Glutamatergic neuron (in vitro differentiated cells): ENCODE results near the gene C17orf50. TPM values are rescaled to one million over a fixed set of nuclear protein-coding genes. Genes with fewer than 3 reads are reported as not detected.
A peak's percentile ranks its signal among the peaks of the same experiment; 100 is the strongest.

ENCODE experiments used
- DNase-seq: peaks from one replicate; pipeline ENCODE4 v3.0.0; 2022
- H3K27ac Mint-ChIP-seq: one replicate; pipeline ENCODE4 v1.8.0; 2020; ENCODE audit warnings: mild to moderate bottlenecking, mixed read lengths, inconsistent platforms; ENCODE audit not compliant: unreplicated experiment
- H3K27me3 Mint-ChIP-seq: one replicate; pipeline ENCODE4 v1.8.0; 2020; ENCODE audit warnings: mild to moderate bottlenecking, moderate library complexity, mixed read lengths, inconsistent platforms; ENCODE audit not compliant: unreplicated experiment
- H3K36me3 Mint-ChIP-seq: one replicate; pipeline ENCODE4 v1.8.0; 2020; ENCODE audit warnings: mild to moderate bottlenecking, mixed read lengths, inconsistent platforms; ENCODE audit not compliant: unreplicated experiment
- H3K4me1 Mint-ChIP-seq: one replicate; pipeline ENCODE4 v1.8.0; 2020; ENCODE audit warnings: mild to moderate bottlenecking, low read depth, mixed read lengths, inconsistent platforms; ENCODE audit not compliant: unreplicated experiment
- H3K4me3 Mint-ChIP-seq: one replicate; pipeline ENCODE4 v1.8.0; 2020; ENCODE audit warnings: mild to moderate bottlenecking, mixed read lengths, inconsistent platforms; ENCODE audit not compliant: unreplicated experiment
- H3K9me3 Mint-ChIP-seq: one replicate; pipeline ENCODE4 v1.8.0; 2020; ENCODE audit warnings: mild to moderate bottlenecking, moderate library complexity, mixed read lengths, inconsistent platforms; ENCODE audit not compliant: unreplicated experiment
- total RNA-seq: library from RNA; stranded (reverse); fragmentation: NEBNext Ultra II Directional; extraction: Animal tissue kit (Norgen Biotek cat#: 25700); gene quantifications from one replicate; pipeline ENCODE4 v1.2.1, GENCODE V29; 2021; ENCODE audit not compliant: unreplicated experiment
- TF ChIP-seq, protein P1 (sequence below): fragments of 200-600 bp; sonication (generic); IDR thresholded peaks from one replicate; pipeline ENCODE4 v1.5.0; 2021; ENCODE audit not compliant: partially characterized antibody, unreplicated experiment

Gene C17orf50
- total RNA-seq, 1 donor from 2014 or later = not detected

DNA sequence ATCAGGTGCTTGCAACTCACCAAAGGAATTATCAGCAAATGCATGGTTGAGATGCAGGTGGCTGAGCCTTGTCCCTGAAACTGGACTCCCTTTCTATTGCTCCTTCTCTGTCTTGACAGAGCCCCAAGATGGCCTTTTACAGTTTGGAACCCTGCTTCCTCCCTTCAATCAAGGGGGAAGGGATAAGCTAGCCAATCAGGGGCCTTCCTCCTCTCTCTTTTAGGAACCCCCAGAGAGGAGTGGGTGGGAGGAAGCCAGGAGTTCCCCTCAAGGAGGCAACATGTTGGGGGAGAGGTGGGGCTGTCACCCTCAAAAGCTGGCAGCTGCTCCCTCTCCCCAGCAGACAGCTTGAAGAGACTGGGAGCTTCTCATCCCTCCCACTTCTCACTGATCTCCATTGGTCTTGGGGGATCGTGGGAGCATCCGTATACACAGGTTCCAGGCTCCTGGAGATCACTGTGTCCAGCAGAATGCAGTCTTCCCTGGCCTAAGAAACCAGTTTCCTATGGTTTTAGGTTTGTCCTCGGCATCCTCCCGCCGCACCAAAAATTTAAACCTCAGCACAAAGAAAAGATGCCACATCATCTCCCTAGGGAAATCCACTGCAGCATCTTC lies 22.1 kb upstream of the C17orf50 start:
- H3K27me3 Mint-ChIP-seq = peaks cover 11% of the 10 kb centered on the region
- H3K9me3 Mint-ChIP-seq = peaks cover 10% of the 10 kb centered on the region
- no peak overlapping the region for H3K4me3 Mint-ChIP-seq
- TF ChIP-seq, protein P1, sequence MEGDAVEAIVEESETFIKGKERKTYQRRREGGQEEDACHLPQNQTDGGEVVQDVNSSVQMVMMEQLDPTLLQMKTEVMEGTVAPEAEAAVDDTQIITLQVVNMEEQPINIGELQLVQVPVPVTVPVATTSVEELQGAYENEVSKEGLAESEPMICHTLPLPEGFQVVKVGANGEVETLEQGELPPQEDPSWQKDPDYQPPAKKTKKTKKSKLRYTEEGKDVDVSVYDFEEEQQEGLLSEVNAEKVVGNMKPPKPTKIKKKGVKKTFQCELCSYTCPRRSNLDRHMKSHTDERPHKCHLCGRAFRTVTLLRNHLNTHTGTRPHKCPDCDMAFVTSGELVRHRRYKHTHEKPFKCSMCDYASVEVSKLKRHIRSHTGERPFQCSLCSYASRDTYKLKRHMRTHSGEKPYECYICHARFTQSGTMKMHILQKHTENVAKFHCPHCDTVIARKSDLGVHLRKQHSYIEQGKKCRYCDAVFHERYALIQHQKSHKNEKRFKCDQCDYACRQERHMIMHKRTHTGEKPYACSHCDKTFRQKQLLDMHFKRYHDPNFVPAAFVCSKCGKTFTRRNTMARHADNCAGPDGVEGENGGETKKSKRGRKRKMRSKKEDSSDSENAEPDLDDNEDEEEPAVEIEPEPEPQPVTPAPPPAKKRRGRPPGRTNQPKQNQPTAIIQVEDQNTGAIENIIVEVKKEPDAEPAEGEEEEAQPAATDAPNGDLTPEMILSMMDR = no peak
- H3K4me1 Mint-ChIP-seq = no peaks in the 10 kb centered on the region
- no peak overlapping the region for H3K27ac Mint-ChIP-seq
- H3K36me3 Mint-ChIP-seq = peaks cover 5% of the 10 kb centered on the region
- DNase-seq = no peak

DNA sequence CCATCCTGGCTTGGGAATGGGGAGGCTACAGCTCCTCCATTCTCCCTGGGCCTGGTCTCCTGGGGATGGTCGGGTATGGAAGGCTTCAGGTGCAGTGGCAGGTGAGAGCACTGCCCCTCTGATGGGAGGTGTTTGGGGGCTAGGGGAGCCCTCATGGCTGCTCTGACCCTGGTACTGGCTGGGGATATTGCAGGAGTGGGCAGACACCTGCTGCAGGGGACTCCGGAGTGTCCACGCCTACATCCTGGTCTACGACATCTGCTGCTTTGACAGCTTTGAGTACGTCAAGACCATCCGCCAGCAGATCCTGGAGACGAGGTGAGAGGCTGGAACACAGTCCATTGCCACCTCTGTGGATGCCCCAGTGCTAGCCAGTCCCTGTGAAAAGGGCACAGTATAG lies 20.5 kb upstream of the C17orf50 start:
- Mint-ChIP-seq H3K27ac (no peak overlapping the region), H3K4me3 (no peak overlapping the region), H3K36me3 (peaks cover 5% of the 10 kb centered on the region), H3K4me1 (no peaks in the 10 kb centered on the region), H3K27me3 (peaks cover 15% of the 10 kb centered on the region), H3K9me3 (peaks cover 8% of the 10 kb centered on the region)
- TF ChIP-seq, protein P1 = no peak
- DNase-seq = no peak

- DNase-seq = peak; percentile 52
- Mint-ChIP-seq H3K36me3 (peaks cover 5% of the 10 kb centered on the region), H3K4me3 (peak overlapping the region; percentile 82), H3K27ac (no peak overlapping the region), H3K27me3 (peaks cover 15% of the 10 kb centered on the region), H3K4me1 (no peaks in the 10 kb centered on the region), H3K9me3 (peaks cover 8% of the 10 kb centered on the region)
- TF ChIP-seq, protein P1 = no peak
Measured at GRCh38 chr17:35740997-35741931, 19.4 kb upstream of the C17orf50 start.

GRCh38 chr17:35742496-35742895 lies 18.2 kb upstream of the C17orf50 start:
- H3K4me3 Mint-ChIP-seq = no peak overlapping the region
- TF ChIP-seq, protein P1 = no peak
- H3K36me3 Mint-ChIP-seq = peaks cover 5% of the 10 kb centered on the region
- peaks cover 11% of the 10 kb centered on the region for H3K9me3 Mint-ChIP-seq
- no peak overlapping the region for H3K27ac Mint-ChIP-seq
- DNase-seq = no peak
- peaks cover 16% of the 10 kb centered on the region for H3K27me3 Mint-ChIP-seq
- no peaks in the 10 kb centered on the region for H3K4me1 Mint-ChIP-seq
